CD14-positive monocyte (primary cell): ENCODE results near the gene FAP. TPM values are rescaled to one million over a fixed set of nuclear protein-coding genes. Genes with fewer than 3 reads are reported as not detected.

ENCODE experiments used
- DNase-seq, 3 donors: peaks; one replicate each; pipeline ENCODE4 v3.0.0-alpha.2; 2011 to 2022
- H2AFZ ChIP-seq: 2 replicates; pipeline ENCODE4 v1.6.0; 2012; ENCODE audit warnings: mild to moderate bottlenecking, low read depth, low read length, inconsistent platforms; ENCODE audit not compliant: insufficient read depth, poor library complexity, severe bottlenecking
- H3K27ac ChIP-seq, 2 donors: 1 replicate in 1 of 2; 2 replicates in 1 of 2; pipeline ENCODE4 v1.5.1; 2012 to 2013; ENCODE audit warnings: low read length in 2 of 2, control low read depth in 1 of 2, inconsistent platforms in 1 of 2, low read depth in 1 of 2, mild to moderate bottlenecking in 1 of 2
- H3K27me3 ChIP-seq, 2 donors: one replicate each; pipeline versions ENCODE4 v1.6.0 to v1.6.1; 2011 to 2013; ENCODE audit warnings: low read length in 2 of 2; ENCODE audit not compliant: control insufficient read depth in 2 of 2, insufficient read depth in 2 of 2
- H3K36me3 ChIP-seq, 2 donors: replicated peaks in 1 of 2; 1 replicate in 1 of 2; 2 replicates in 1 of 2; pipeline versions ENCODE4 v1.5.1 to v1.6.1; 2012 to 2013; ENCODE audit warnings: low read length in 2 of 2, control low read depth in 1 of 2, inconsistent platforms in 1 of 2, mild to moderate bottlenecking in 1 of 2; ENCODE audit not compliant: insufficient read depth in 2 of 2, control insufficient read depth in 1 of 2
- H3K4me1 ChIP-seq, 2 donors: 1 replicate in 1 of 2; 2 replicates in 1 of 2; pipeline versions ENCODE4 v1.5.1 to v1.6.1; 2012 to 2013; ENCODE audit warnings: low read length in 2 of 2, control low read depth in 1 of 2, inconsistent platforms in 1 of 2, mild to moderate bottlenecking in 1 of 2, moderate library complexity in 1 of 2; ENCODE audit not compliant: insufficient read depth in 2 of 2, control insufficient read depth in 1 of 2
- H3K4me2 ChIP-seq: replicated peaks from 2 replicates; pipeline ENCODE3; 2012; ENCODE audit warnings: low read length, moderate library complexity, mild to moderate bottlenecking; ENCODE audit not compliant: poor library complexity, severe bottlenecking; ENCODE audit errors: extremely low read depth
- H3K4me3 ChIP-seq, 3 experiments: fragments of 200-600 bp in 1 of 3; sonication (generic) in 1 of 3; replicated peaks in 1 of 3; 1 replicate in 2 of 3; 2 replicates in 1 of 3; pipeline ENCODE4 v1.5.1; 2011 to 2013; ENCODE audit warnings: low read length in 3 of 3, mild to moderate bottlenecking in 3 of 3, control low read depth in 2 of 3, low read depth in 2 of 3, inconsistent platforms in 1 of 3, moderate library complexity in 1 of 3
- H3K79me2 ChIP-seq: 2 replicates; pipeline ENCODE4 v1.6.0; 2012; ENCODE audit warnings: mild to moderate bottlenecking, control low read depth, inconsistent platforms, low read length, moderate library complexity; ENCODE audit not compliant: insufficient read depth
- H3K9ac ChIP-seq: 2 replicates; pipeline ENCODE4 v1.6.0; 2017; ENCODE audit warnings: low read length, mild to moderate bottlenecking; ENCODE audit not compliant: insufficient read depth, poor library complexity, severe bottlenecking
- H3K9me3 ChIP-seq, 2 donors: replicated peaks in 1 of 2; 1 replicate in 1 of 2; 2 replicates in 1 of 2; pipeline versions ENCODE4 v1.5.1 to v1.6.1; 2012 to 2013; ENCODE audit warnings: low read length in 2 of 2, control low read depth in 1 of 2; ENCODE audit not compliant: control insufficient read depth in 1 of 2, insufficient read depth in 1 of 2
- H4K20me1 ChIP-seq: 2 replicates; pipeline ENCODE4 v1.6.0; 2012; ENCODE audit warnings: mild to moderate bottlenecking, low read length, control low read depth, moderate library complexity; ENCODE audit not compliant: insufficient read depth
- H3K27ac Mint-ChIP-seq, 7 donors: one replicate each; pipeline ENCODE4 v1.8.0; 2020; ENCODE audit warnings: mild to moderate bottlenecking in 7 of 7, mixed read lengths in 7 of 7, moderate library complexity in 6 of 7, inconsistent platforms in 2 of 7
- H3K27me3 Mint-ChIP-seq, 3 donors: one replicate each; pipeline ENCODE4 v1.8.0; 2021 to 2022; ENCODE audit warnings: low read depth in 3 of 3, mild to moderate bottlenecking in 3 of 3, mixed read lengths in 3 of 3, moderate library complexity in 3 of 3, inconsistent platforms in 1 of 3
- H3K36me3 Mint-ChIP-seq, 2 donors: one replicate each; pipeline ENCODE4 v1.8.0; 2020; ENCODE audit warnings: mixed read lengths in 2 of 2, inconsistent platforms in 1 of 2, mild to moderate bottlenecking in 1 of 2
- H3K4me1 Mint-ChIP-seq: one replicate; pipeline ENCODE4 v1.8.0; 2020; ENCODE audit warnings: mild to moderate bottlenecking, mixed read lengths
- H3K4me3 Mint-ChIP-seq, 2 donors: one replicate each; pipeline ENCODE4 v1.8.0; 2020; ENCODE audit warnings: mild to moderate bottlenecking in 2 of 2, mixed read lengths in 2 of 2, moderate library complexity in 1 of 2
- H3K9me3 Mint-ChIP-seq, 7 donors: one replicate each; pipeline ENCODE4 v1.8.0; 2020 to 2022; ENCODE audit warnings: mixed read lengths in 7 of 7, mild to moderate bottlenecking in 6 of 7, moderate library complexity in 6 of 7, inconsistent platforms in 2 of 7
- CTCF ChIP-seq: fragments of 200-600 bp; IDR thresholded peaks from one replicate; pipeline ENCODE4 v1.8.0; 2022; ENCODE audit warnings: antibody characterized with exemption, mild to moderate bottlenecking
- WGBS: methylation state at CpG from one replicate; pipeline ENCODE4 v1.1.5; 2013; ENCODE audit warnings: missing lambda C conversion rate; ENCODE audit not compliant: insufficient coverage; 5-methylcytosine and 5-hydroxymethylcytosine counted together
- intact Hi-C, 2 donors: fragments of 100-400 bp; cut with micrococcal nuclease; formaldehyde crosslinking; loops; one replicate each; pipeline versions ENCODE4 v1.15.0 to v1.15.1; 2023
- polyA plus RNA-seq, 3 donors: library from polyadenylated mRNA; depleted of rRNA in 1 of 3; unstranded in 2 of 3; stranded (reverse) in 1 of 3; fragments of 300-500 nt in 2 of 3; fragments of >200 nt in 1 of 3; fragmentation: Illumina TruSeq in 2 of 3; gene quantifications; 1 replicate in 2 of 3; 2 replicates in 1 of 3; pipeline ENCODE4 v1.2.3, GENCODE V29; 2012 to 2021

Gene FAP
- polyA plus RNA-seq, 3 donors, result not detected

DNA sequence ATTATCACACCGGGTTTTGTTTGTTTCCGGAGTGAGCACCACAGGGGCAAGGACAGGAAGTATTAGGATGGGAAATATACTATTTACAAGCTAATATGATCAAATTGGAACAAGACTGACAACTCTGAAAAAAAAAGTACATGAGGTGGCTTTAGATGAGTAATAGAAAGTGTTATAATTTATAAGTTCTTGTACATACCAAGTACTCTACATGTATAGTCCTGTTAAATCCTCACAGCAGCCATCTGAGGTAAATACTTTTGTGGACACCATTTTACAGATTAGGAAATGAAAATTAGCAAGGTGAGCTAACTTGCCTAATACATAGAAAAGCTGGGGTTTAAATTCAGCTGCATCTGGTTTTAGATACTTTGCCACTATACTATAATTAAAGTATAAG is 11.2 kb downstream of the FAP start:
- Histone ChIP-seq H3K27ac (no peak overlapping the region), H3K27me3 (no peaks in the 10 kb centered on the region), H3K4me2 (no peak overlapping the region), H3K79me2 (no peaks in the 10 kb centered on the region), H3K4me1 (no peaks in the 10 kb centered on the region), H2AFZ (no peak overlapping the region), H3K9ac (no peak overlapping the region), H4K20me1 (no peaks in the 10 kb centered on the region), H3K9me3 (peaks cover 0 to 11% of the 10 kb centered on the region in 2 donors), H3K36me3 (no peaks in the 10 kb centered on the region), H3K4me3 (no peak overlapping the region)
- Mint-ChIP-seq H3K4me1 (peaks cover 6% of the 10 kb centered on the region), H3K27ac (no peak overlapping the region), H3K27me3 (peaks cover 0 to 1% (median 0%) of the 10 kb centered on the region in 3 donors), H3K4me3 (no peak overlapping the region), H3K9me3 (peaks cover 4 to 14% (median 5%) of the 10 kb centered on the region in 7 donors), H3K36me3 (no peaks in the 10 kb centered on the region)
- WGBS, result no CpG with 5 or more reads among the region's 2 CpGs
- no peak for TF ChIP-seq CTCF
- intact Hi-C loops, result no loop called here
- DNase-seq, result no peak

GRCh38 chr2:162230761-162231160 is 12.5 kb downstream of the FAP start:
- intact Hi-C loops, result no loop called here
- no peak overlapping the region for H3K4me3 ChIP-seq
- no peak for TF ChIP-seq CTCF
- no peaks in the 10 kb centered on the region for H3K4me1 ChIP-seq
- H3K4me2 ChIP-seq, result no peak overlapping the region
- Mint-ChIP-seq H3K27me3 (peaks cover 0 to 1% (median 0%) of the 10 kb centered on the region in 3 donors), H3K4me3 (no peak overlapping the region), H3K9me3 (peaks cover 3 to 14% (median 5%) of the 10 kb centered on the region in 7 donors), H3K4me1 (peaks cover 6% of the 10 kb centered on the region), H3K36me3 (no peaks in the 10 kb centered on the region), H3K27ac (no peak overlapping the region)
- H2AFZ ChIP-seq, result no peak overlapping the region
- WGBS, result no CpG with 5 or more reads among the region's 1 CpG
- DNase-seq, result no peak
- no peaks in the 10 kb centered on the region for H3K27me3 ChIP-seq
- peaks cover 0 to 11% of the 10 kb centered on the region in 2 donors for H3K9me3 ChIP-seq
- no peak overlapping the region for H3K27ac ChIP-seq
- H3K9ac ChIP-seq, result no peak overlapping the region
- no peaks in the 10 kb centered on the region for H3K36me3 ChIP-seq
- no peaks in the 10 kb centered on the region for H3K79me2 ChIP-seq
- no peaks in the 10 kb centered on the region for H4K20me1 ChIP-seq
